Progenitor cell of endocrine pancreas (in vitro differentiated cells): ENCODE data around the gene CXCL6. TPM values are rescaled to one million over a fixed set of nuclear protein-coding genes. Genes with fewer than 3 reads are reported as not detected.
A peak's percentile ranks its signal among the peaks of the same experiment; 100 is the strongest.

Source experiments
- DNase-seq: peaks from one replicate; pipeline ENCODE4 v3.0.0; 2021; ENCODE audit warnings: low spot score; ENCODE audit not compliant: unreplicated experiment
- H3K27ac Mint-ChIP-seq: 2 replicates; pipeline ENCODE4 v1.8.0; 2021; ENCODE audit warnings: mild to moderate bottlenecking, moderate library complexity, mixed read lengths
- H3K27me3 Mint-ChIP-seq: 2 replicates; pipeline ENCODE4 v1.8.0; 2021; ENCODE audit warnings: mixed read lengths
- H3K36me3 Mint-ChIP-seq: 2 replicates; pipeline ENCODE4 v1.8.0; 2022; ENCODE audit warnings: mixed read lengths; ENCODE audit not compliant: insufficient read depth
- H3K4me1 Mint-ChIP-seq: 2 replicates; pipeline ENCODE4 v1.8.0; 2021; ENCODE audit warnings: low read depth, mixed read lengths
- H3K4me3 Mint-ChIP-seq: 2 replicates; pipeline ENCODE4 v1.8.0; 2021; ENCODE audit warnings: low read depth, mild to moderate bottlenecking, moderate library complexity, mixed read lengths
- H3K9me3 Mint-ChIP-seq: 2 replicates; pipeline ENCODE4 v1.8.0; 2021; ENCODE audit warnings: low read depth, mixed read lengths
- CTCF ChIP-seq: fragments of 200-600 bp; sonication (generic); IDR thresholded peaks from one replicate; pipeline ENCODE4 v1.5.0; 2021; ENCODE audit warnings: antibody characterized with exemption, mild to moderate bottlenecking; ENCODE audit not compliant: unreplicated experiment
- total RNA-seq: library from RNA; stranded (reverse); gene quantifications from 2 replicates; pipeline ENCODE4 v1.2.1, GENCODE V29; 2021

The CXCL6 gene
- total RNA-seq, 1 donor from 2014 or later: 1.1 TPM

GRCh38 chr4:73852771-73853170 lies 16.3 kb downstream of the CXCL6 start:
- H3K4me3 Mint-ChIP-seq: no peak overlapping the region
- H3K27ac Mint-ChIP-seq: no peak overlapping the region
- no peak for DNase-seq
- no peak for TF ChIP-seq CTCF
- no peaks in the 10 kb centered on the region for H3K36me3 Mint-ChIP-seq
- no peaks in the 10 kb centered on the region for H3K4me1 Mint-ChIP-seq
- H3K9me3 Mint-ChIP-seq: no peaks in the 10 kb centered on the region
- H3K27me3 Mint-ChIP-seq: peaks cover 24% of the 10 kb centered on the region

GRCh38 chr4:73853246-73853704 lies 16.8 kb downstream of the CXCL6 start, which contains the start of gene PF4V1:
PF4V1 (plus strand) TSS chr4:73853296; CDS start chr4:73853363, 67 bp downstream.
- H3K4me1 Mint-ChIP-seq: no peaks in the 10 kb centered on the region
- DNase-seq: peak; percentile 22
- no peak within 1 kb of the TSS for H3K27ac Mint-ChIP-seq
- H3K27me3 Mint-ChIP-seq: peaks cover 24% of the 10 kb centered on the region
- H3K36me3 Mint-ChIP-seq: no peaks in the 10 kb centered on the region
- no peak within 1 kb of the TSS for H3K4me3 Mint-ChIP-seq
- peak; percentile 34 for TF ChIP-seq CTCF
- no peaks in the 10 kb centered on the region for H3K9me3 Mint-ChIP-seq

GRCh38 chr4:73853718-73854473 lies 17.4 kb downstream of the CXCL6 start:
- Mint-ChIP-seq H3K4me1 (no peaks in the 10 kb centered on the region), H3K9me3 (no peaks in the 10 kb centered on the region), H3K27ac (no peak overlapping the region), H3K36me3 (no peaks in the 10 kb centered on the region), H3K4me3 (no peak overlapping the region), H3K27me3 (peaks cover 24% of the 10 kb centered on the region)
- TF ChIP-seq CTCF: no peak
- no peak for DNase-seq

- Mint-ChIP-seq H3K36me3 (no peaks in the 10 kb centered on the region), H3K27ac (no peak overlapping the region), H3K4me3 (no peak overlapping the region), H3K9me3 (no peaks in the 10 kb centered on the region), H3K27me3 (peaks cover 24% of the 10 kb centered on the region), H3K4me1 (peaks cover 5% of the 10 kb centered on the region)
- TF ChIP-seq CTCF: no peak
- no peak for DNase-seq
These were observed 18.9 kb downstream of the CXCL6 start for GRCh38 chr4:73855406-73855805.

GRCh38 chr4:73856518-73856917 lies 20.0 kb downstream of the CXCL6 start:
- Mint-ChIP-seq H3K27ac (no peak overlapping the region), H3K4me3 (no peak overlapping the region), H3K27me3 (peaks cover 24% of the 10 kb centered on the region), H3K4me1 (peaks cover 8% of the 10 kb centered on the region), H3K36me3 (no peaks in the 10 kb centered on the region), H3K9me3 (no peaks in the 10 kb centered on the region)
- no peak for TF ChIP-seq CTCF
- no peak for DNase-seq
